HG03439 (cell line): ENCODE measurements around the gene KLF7.

Source experiments
- ATAC-seq: cut with Tn5 transposase; IDR thresholded peaks from one replicate; pipeline ENCODE4 v1.9.1; 2021; ENCODE audit warnings: mild to moderate bottlenecking, moderate library complexity; ENCODE audit not compliant: unreplicated experiment

Gene KLF7

GRCh38 chr2:207097278-207097677 is 68.5 kb downstream of the KLF7 start:
- no peak for ATAC-seq

- ATAC-seq: no peak
These were observed 69.8 kb downstream of the KLF7 start for GRCh38 chr2:207095963-207096362.

- no peak for ATAC-seq
These were observed 72.5 kb downstream of the KLF7 start for GRCh38 chr2:207093234-207093633.

GRCh38 chr2:207092818-207093217 is 72.9 kb downstream of the KLF7 start:
- ATAC-seq: no peak

GRCh38 chr2:207091928-207092327 is 73.8 kb downstream of the KLF7 start:
- no peak for ATAC-seq

GRCh38 chr2:207091176-207091575 is 74.6 kb downstream of the KLF7 start:
- ATAC-seq: no peak

- no peak for ATAC-seq
These were observed 75.4 kb downstream of the KLF7 start for GRCh38 chr2:207090389-207090788.

GRCh38 chr2:207088839-207089238 is 76.9 kb downstream of the KLF7 start:
- no peak for ATAC-seq

GRCh38 chr2:207088276-207088675 is 77.5 kb downstream of the KLF7 start:
- no peak for ATAC-seq

- no peak for ATAC-seq
These were observed 78.5 kb downstream of the KLF7 start for GRCh38 chr2:207087046-207087902.

- no peak for ATAC-seq
These were observed 79.6 kb downstream of the KLF7 start for GRCh38 chr2:207086136-207086535.

GRCh38 chr2:207085110-207085509 is 80.6 kb downstream of the KLF7 start:
- no peak for ATAC-seq

GRCh38 chr2:207083361-207084110 is 82.2 kb downstream of the KLF7 start:
- ATAC-seq: no peak

- ATAC-seq: no peak
These were observed 83.1 kb downstream of the KLF7 start for GRCh38 chr2:207082619-207083018.

GRCh38 chr2:207078186-207078798 is 87.5 kb downstream of the KLF7 start:
- no peak for ATAC-seq

- ATAC-seq: no peak
These were observed 88.5 kb downstream of the KLF7 start for GRCh38 chr2:207077266-207077665.

GRCh38 chr2:207075456-207075855 is 90.3 kb downstream of the KLF7 start:
- no peak for ATAC-seq

- no peak for ATAC-seq
These were observed 91.7 kb downstream of the KLF7 start for GRCh38 chr2:207073801-207074678.

- ATAC-seq: no peak
These were observed 92.3 kb downstream of the KLF7 start for GRCh38 chr2:207073412-207073800.

- ATAC-seq: no peak
These were observed 93.2 kb downstream of the KLF7 start for GRCh38 chr2:207072571-207072970.

GRCh38 chr2:207071820-207072219 is 93.9 kb downstream of the KLF7 start:
- no peak for ATAC-seq
